NCI-H1694 (cell line): Measurements from ENCODE around the gene GOLGA1.
"Not testable (repeated sequence)": the region's sequence is repeated elsewhere in the genome, so short reads cannot be mapped to it uniquely, and the experiment has no call there.

Experiments used
- DNase-seq: peaks from one replicate; lab custom pipeline; 2025; lab: John Stamatoyannopoulos, UW

GOLGA1 gene

DNA sequence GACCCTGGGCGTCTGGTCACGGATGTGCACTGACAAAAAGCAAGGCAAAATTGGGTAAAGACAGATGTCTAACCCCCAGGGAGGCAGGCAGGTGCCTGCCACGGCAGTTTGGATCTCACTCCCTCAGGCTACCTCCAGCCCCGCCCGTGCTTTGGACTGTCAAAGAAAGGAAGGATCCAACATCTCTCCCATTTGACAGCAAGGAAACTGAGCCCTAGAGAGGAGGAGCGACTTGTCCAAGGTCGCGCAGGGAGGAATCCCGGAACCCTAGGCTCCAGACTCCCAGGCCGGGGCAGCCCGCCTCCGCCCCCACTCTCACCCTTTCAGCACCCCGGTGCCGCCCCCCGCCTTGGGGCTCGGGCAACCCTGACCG, 376 bp downstream of the GOLGA1 start:
- DNase-seq: no peak

DNA sequence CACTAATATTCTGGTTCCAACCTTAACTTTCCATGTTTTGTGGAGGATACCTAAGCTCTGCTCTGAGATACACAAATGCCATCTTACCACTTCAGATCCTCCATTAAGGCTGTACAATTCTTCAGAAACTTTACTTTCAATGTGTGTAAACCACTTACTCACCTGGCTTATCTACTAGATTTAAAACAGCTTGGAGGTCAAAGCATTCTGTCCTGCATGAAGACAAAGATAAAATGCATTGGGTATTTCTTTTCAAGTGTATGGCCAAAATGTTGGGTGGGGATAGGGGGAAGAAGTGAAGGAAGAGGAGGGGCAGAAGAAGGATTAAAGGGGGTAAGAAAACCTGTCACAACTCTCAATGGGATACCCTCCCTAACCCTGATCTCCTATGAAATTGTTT, 939 bp downstream of the GOLGA1 start:
- DNase-seq: no peak

DNA sequence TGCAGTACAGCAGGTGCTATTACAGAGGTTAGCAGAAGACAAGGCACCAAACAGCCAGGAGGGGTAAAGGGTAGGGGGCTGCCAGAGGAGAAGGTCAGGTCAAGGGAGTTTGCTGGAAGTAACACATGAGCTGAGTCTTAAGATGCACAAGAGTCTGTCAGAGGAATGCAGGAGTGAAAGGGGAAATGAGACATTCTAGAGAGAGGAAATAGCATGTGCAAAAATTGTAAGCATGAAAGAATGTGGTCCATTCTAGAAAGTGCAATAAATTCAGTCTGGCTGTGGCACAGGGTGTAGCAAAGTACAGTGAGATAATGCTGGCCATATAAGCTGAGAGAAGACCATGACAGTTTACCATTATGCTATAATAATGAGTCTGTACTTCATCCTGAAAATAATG, 6.6 kb downstream of the GOLGA1 start:
- no peak for DNase-seq

GRCh38 chr9:124932333-124932732, 8.6 kb downstream of the GOLGA1 start:
- no peak for DNase-seq

GRCh38 chr9:124929464-124929863, 11.4 kb downstream of the GOLGA1 start:
- DNase-seq: no peak

- no peak for DNase-seq
Measured at GRCh38 chr9:124928116-124928515, 12.8 kb downstream of the GOLGA1 start.

DNA sequence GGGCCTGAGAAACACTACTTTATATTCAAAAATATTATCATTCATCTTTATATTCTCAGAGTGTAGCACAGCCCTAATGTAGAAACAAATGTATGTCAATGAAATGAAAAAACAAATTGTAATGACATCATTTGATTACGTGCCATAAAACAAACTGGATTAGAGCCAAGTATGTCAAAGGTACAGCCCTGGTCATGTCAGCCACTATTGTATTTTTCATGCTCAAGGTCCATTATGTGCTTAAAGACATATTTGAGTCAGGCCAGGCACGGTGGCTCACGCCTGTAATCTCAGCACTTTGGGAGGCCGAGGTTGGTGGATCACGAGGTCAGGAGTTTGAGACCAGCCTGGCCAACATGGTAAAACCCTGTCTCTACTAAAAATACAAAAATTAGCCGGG, 20.5 kb downstream of the GOLGA1 start:
- not testable (repeated sequence) for DNase-seq

DNA sequence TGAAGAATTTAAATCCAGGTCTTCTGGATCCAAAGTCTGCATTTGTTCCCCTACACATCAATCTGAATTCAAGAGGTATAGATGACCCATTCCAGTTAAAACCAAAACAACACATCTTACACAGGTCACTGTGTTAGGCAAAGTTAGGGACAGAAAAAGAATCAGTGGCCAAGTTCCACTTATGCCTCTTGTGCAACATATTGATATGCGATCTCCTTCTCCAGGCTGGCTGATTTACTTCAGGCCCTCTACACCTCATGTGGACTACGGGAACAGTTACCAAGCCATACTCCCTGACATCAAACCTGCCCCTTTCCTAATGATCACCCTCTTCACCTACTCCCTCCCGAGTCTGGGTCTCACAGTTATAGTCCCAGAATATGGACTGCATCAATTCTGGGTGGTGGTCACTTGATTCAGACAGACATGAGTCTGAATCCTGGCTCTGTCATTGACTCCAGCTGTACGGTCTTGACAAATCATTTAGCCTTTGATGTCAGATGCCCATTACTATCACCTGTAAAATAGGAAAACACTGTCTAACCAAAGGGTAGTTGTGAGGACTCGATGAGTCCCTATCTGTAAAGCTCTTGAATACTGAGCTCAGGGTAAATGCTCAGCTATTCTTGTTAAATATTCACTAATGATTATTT, 26.0 kb downstream of the GOLGA1 start:
- no peak for DNase-seq

GRCh38 chr9:124913378-124913777, 27.5 kb downstream of the GOLGA1 start:
- no peak for DNase-seq

- DNase-seq: no peak
Measured at GRCh38 chr9:124911766-124912165, 29.1 kb downstream of the GOLGA1 start.

DNA sequence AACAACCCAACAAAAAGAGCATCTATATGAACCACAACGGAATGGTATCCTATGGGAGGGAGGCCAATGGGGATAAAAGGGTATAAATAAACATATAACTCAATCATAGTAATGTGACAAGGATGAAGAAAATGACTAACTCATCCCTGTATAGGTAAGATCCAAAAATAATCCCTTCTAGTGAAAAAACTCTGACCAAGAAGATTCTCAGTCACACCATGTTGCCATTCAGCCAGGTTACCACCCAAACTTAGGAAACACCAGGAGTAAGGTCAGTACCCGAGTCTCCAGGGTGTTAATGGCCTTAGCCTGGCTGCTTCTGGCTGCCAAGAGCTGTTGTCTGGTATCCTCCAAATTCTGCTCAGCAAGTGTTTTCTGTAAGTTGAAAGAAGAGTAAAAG, 32.8 kb downstream of the GOLGA1 start:
- no peak for DNase-seq

- DNase-seq: no peak
Measured at GRCh38 chr9:124906966-124907365, 33.9 kb downstream of the GOLGA1 start.

- no peak for DNase-seq
Measured at GRCh38 chr9:124899845-124900244, 41.0 kb downstream of the GOLGA1 start.

DNA sequence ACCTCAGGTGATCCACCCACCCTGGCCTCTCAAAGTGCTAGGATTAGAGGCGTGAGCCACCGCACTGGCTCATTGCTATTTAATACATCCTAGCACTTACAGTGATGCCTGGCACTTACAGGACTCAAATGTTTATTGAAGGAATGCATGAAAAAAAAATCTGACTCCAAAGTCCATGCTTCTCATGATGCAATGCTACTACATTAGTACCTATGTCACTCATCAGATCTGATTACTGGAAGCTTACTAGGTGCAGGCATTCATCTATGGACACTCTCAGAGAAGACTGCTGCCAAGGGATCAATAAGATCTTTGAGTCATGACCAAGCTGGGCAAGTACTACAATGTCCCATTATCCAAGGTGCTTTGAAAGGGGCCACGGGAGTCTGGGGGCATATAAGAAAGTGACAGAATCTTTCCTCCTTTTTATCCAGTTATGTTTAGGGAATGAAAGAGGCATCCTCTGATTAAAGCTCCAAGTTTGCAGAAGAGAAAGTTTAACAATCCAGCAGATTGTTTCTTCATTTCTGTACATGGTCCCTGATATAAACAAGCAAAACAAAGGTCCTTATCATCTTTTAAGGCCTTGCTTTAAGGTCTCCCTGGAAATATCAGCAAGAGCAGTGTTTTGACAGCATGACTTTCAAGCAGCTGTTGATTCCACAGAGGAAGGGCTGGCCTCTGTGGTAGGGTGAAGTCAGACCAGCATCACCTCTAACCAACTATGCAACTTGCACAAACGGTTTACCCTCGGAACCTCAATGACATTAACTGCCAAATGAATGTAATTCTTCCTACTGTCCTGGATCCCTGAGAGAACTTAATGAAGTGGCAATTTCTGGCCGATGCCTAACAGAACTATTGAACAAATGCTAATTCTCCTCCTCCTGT, 43.1 kb downstream of the GOLGA1 start:
- DNase-seq: no peak

DNA sequence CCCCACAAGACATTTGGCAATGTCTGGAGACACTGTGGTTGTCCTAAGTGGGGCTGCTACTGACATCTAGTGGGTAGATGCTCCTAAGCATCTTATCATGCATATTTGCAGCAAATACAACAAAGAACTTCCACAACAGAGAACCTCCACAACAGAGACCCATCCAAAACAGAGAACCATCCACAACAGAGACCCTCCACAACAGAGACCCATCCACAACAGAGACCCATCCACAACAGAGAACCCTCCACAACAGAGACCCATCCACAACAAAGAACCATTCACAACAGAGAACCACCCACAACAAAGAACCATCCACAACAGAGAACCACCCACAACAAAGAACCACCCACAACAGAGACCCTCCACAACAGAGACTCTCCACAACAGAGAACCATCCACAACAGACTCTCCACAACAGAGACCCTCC, 46.1 kb downstream of the GOLGA1 start:
- no peak for DNase-seq

DNA sequence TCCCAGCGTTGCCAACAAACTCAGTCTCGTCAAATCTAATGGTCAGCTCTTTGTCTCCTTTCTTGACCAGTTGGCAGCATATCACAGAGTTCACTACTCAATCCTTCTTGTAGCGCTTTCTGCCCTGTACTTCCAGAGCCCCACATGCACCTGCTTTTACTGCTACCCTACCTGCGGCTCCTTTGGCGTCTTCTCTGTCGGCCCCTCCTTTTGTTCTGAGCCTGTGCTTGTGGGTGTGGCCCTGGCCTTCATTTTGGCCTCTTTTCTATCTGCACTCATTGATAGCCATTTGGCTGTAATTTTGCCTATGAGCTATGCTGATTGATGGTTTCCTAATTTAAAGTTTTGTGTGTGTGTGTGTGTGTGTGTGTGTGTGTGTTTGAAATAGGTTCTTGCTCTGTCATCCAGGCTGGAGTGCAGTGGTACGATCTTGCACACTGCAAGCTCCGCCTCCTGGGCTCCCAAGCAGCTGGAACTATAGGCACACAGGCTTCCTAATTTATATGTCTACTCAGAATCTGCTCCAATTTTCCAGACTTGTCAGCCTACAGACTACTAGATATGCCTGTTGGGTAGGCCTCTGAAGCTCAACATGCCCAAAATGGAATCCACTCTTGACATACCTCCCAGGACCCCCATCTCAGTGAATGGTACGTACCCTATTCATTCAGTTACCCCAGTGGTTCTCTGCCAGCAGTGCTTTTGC, 46.7 kb downstream of the GOLGA1 start:
- DNase-seq: no peak

DNA sequence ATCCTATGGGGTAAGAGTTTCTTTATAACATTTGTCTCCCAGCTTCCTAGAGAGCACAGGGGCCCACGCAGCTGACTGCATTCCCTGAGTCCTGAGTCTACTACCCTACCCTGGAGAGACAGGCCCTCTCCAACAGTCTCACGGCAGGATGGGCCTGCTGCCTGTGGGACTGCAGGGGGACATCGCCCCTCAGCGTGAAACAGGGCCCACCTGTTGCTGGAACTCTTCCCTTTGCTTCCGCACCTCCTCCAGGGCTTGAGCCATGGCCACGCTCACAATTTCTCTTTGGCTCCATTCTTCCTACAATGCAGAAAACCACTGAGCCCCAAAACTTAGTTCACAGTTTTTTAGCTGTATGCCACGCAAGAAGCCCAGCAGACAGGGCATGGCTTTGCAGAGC, 50.7 kb downstream of the GOLGA1 start:
- no peak for DNase-seq

DNA sequence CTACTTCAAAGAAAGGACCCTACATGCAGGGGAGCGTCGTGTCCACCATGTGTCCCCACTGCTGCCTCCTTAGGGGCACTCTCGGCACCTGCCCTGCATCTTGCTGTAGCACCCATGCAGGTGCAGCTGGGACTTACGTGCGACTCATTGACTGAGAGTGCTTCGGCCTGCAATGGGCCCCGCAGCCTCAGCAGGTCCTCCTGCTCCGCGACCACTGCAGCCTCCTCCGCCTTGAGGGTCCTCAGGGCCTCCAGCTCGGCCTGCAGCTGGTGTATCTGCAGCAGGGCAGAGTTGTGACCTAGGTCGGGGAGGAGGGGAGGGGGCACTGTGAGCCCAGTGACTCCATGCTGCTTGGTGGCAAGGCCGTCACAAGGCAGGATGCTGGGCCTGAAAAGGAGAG, 51.9 kb downstream of the GOLGA1 start:
- no peak for DNase-seq

GRCh38 chr9:124887832-124888231, 53.1 kb downstream of the GOLGA1 start:
- DNase-seq: no peak

- no peak for DNase-seq
Measured at GRCh38 chr9:124886866-124887492, 53.9 kb downstream of the GOLGA1 start.

GRCh38 chr9:124886461-124886860, 54.4 kb downstream of the GOLGA1 start:
- DNase-seq: no peak

GRCh38 chr9:124885551-124885950, 55.3 kb downstream of the GOLGA1 start:
- DNase-seq: no peak
